Smooth muscle cell (in vitro differentiated cells): ENCODE measurements around the gene CEP128. TPM values are rescaled to one million over a fixed set of nuclear protein-coding genes. Genes with fewer than 3 reads are reported as not detected.

Source experiments
- DNase-seq: peaks from one replicate; lab custom pipeline; 2025; ENCODE audit not compliant: unreplicated experiment; lab: John Stamatoyannopoulos, UW
- H2AFZ ChIP-seq: fragments of 200-600 bp; sonication (generic); 2 replicates; pipeline ENCODE4 v1.6.0; 2016; ENCODE audit warnings: antibody characterized with exemption, low read depth, mild to moderate bottlenecking
- H3F3A ChIP-seq: fragments of 200-600 bp; sonication (generic); 2 replicates; pipeline ENCODE4 v1.6.0; 2017; ENCODE audit warnings: antibody characterized with exemption, low read depth
- H3K27ac ChIP-seq: fragments of 200-600 bp; sonication (generic); 2 replicates; pipeline ENCODE4 v1.5.1; 2016; ENCODE audit warnings: low read depth, mild to moderate bottlenecking
- H3K27me3 ChIP-seq: fragments of 200-600 bp; sonication (generic); 2 replicates; pipeline ENCODE4 v1.6.1; 2016; ENCODE audit warnings: low read depth, mild to moderate bottlenecking
- H3K36me3 ChIP-seq: fragments of 200-600 bp; sonication (generic); 2 replicates; pipeline ENCODE4 v1.5.1; 2016; ENCODE audit warnings: low read depth
- H3K4me1 ChIP-seq: fragments of 200-600 bp; sonication (generic); 2 replicates; pipeline ENCODE4 v1.5.1; 2016; ENCODE audit warnings: low read depth
- H3K4me2 ChIP-seq: fragments of 200-600 bp; sonication (generic); 2 replicates; pipeline ENCODE4 v1.6.0; 2016; ENCODE audit warnings: mild to moderate bottlenecking
- H3K4me3 ChIP-seq: fragments of 200-600 bp; sonication (generic); 2 replicates; pipeline ENCODE4 v1.5.1; 2016; ENCODE audit warnings: mild to moderate bottlenecking
- H3K79me2 ChIP-seq: fragments of 200-600 bp; sonication (generic); 2 replicates; pipeline ENCODE4 v1.6.0; 2016; ENCODE audit warnings: low read depth, mild to moderate bottlenecking
- H3K9ac ChIP-seq: fragments of 200-600 bp; sonication (generic); 2 replicates; pipeline ENCODE4 v1.6.0; 2016; ENCODE audit warnings: low read depth
- H3K9me3 ChIP-seq: fragments of 200-600 bp; sonication (generic); replicated peaks from 2 replicates; pipeline ENCODE4 v1.5.1; 2016; ENCODE audit warnings: low read depth
- H4K20me1 ChIP-seq: fragments of 200-600 bp; sonication (generic); 2 replicates; pipeline ENCODE4 v1.6.0; 2016; ENCODE audit warnings: low read depth
- WGBS: methylation state at CpG from one replicate; pipeline ENCODE4 v1.1.7; 2016; ENCODE audit warnings: low lambda C conversion rate; 5-methylcytosine and 5-hydroxymethylcytosine counted together
- polyA plus RNA-seq: library from polyadenylated mRNA; unstranded; fragments of >200 nt; fragmentation: Nextera tagmentation; extraction: Ambion mirVana; gene quantifications from 2 replicates; pipeline ENCODE4 v1.2.1, GENCODE V29; 2016
- total RNA-seq: library from RNA; depleted of rRNA; stranded (reverse); fragments of >200 nt; gene quantifications from 2 replicates; pipeline ENCODE4 v1.2.3, GENCODE V29; 2014
- TF ChIP-seq, protein P1 (sequence below): fragments of 200-600 bp; sonication (generic); IDR thresholded peaks from 2 replicates; pipeline ENCODE4 v1.5.1; 2017; ENCODE audit warnings: borderline replicate concordance, mild to moderate bottlenecking, antibody characterized with exemption; ENCODE audit not compliant: insufficient read depth, poor library complexity, severe bottlenecking

The CEP128 gene
- total and polyA plus RNA-seq, 2 experiments from 2014 or later, result 2.7 to 4.4 TPM

DNA sequence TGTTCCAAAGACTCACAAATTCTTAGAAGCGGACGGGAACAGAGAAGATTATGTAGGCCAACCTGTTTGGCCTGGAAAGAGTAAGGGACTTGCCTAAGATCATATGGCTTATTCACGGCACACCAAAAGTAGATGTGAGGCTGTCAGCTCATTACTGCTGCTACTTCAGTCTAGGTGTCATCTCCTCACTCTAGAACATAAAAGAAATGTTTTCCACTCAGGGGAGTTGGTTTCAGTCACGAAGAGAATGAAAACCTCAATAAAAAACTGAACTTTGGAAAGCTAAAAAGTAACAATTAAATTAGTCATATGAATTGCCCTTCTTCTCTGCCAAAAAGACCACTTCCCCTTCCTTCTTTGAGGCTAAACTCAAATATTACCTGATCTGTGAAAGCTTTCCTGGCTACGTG is 658 bp upstream of the CEP128 start:
- Histone ChIP-seq H4K20me1 (no peaks in the 10 kb centered on the region), H3F3A (no peaks in the 10 kb centered on the region), H3K9ac (peak overlapping the region; percentile 49), H3K27ac (peak overlapping the region; percentile 33), H3K9me3 (no peaks in the 10 kb centered on the region), H3K27me3 (no peaks in the 10 kb centered on the region), H2AFZ (peak overlapping the region; percentile 98), H3K79me2 (peaks cover 6% of the 10 kb centered on the region), H3K36me3 (no peaks in the 10 kb centered on the region), H3K4me1 (peaks cover 4% of the 10 kb centered on the region), H3K4me2 (peak overlapping the region; percentile 84), H3K4me3 (peak overlapping the region; percentile 72)
- TF ChIP-seq, protein P1, sequence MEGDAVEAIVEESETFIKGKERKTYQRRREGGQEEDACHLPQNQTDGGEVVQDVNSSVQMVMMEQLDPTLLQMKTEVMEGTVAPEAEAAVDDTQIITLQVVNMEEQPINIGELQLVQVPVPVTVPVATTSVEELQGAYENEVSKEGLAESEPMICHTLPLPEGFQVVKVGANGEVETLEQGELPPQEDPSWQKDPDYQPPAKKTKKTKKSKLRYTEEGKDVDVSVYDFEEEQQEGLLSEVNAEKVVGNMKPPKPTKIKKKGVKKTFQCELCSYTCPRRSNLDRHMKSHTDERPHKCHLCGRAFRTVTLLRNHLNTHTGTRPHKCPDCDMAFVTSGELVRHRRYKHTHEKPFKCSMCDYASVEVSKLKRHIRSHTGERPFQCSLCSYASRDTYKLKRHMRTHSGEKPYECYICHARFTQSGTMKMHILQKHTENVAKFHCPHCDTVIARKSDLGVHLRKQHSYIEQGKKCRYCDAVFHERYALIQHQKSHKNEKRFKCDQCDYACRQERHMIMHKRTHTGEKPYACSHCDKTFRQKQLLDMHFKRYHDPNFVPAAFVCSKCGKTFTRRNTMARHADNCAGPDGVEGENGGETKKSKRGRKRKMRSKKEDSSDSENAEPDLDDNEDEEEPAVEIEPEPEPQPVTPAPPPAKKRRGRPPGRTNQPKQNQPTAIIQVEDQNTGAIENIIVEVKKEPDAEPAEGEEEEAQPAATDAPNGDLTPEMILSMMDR, result no peak
- DNase-seq, result no peak
- WGBS, result 32% methylated on average over 5 of the region's 5 CpGs

DNA sequence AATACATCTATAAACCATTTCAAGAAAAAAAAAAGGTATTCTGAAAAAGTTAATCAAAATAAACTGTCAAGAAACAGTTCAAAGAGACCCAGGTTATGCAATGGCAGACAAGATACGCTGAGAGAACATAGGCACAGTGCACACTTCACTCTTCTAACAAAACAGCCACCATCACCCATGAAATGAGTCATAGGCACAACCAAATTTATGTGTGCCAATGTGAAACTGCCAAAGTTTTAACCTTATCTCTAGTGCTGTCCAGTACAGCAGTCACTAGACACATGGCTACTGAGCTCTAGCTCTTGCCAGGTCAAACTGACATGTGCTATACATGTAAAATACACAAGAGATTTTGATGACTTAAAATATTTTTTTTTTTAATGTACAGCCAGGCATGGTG is 1.4 kb downstream of the CEP128 start:
- Histone ChIP-seq H3K4me3 (no peak overlapping the region), H2AFZ (no peak overlapping the region), H3K27me3 (no peaks in the 10 kb centered on the region), H3K4me2 (no peak overlapping the region), H3K36me3 (no peaks in the 10 kb centered on the region), H3K27ac (no peak overlapping the region), H4K20me1 (no peaks in the 10 kb centered on the region), H3K9ac (no peak overlapping the region), H3K9me3 (no peaks in the 10 kb centered on the region), H3F3A (no peaks in the 10 kb centered on the region), H3K79me2 (peaks cover 6% of the 10 kb centered on the region), H3K4me1 (peaks cover 4% of the 10 kb centered on the region)
- no peak for DNase-seq
- TF ChIP-seq, protein P1, result no peak
- 95% methylated on average over 1 of the region's 1 CpG for WGBS

DNA sequence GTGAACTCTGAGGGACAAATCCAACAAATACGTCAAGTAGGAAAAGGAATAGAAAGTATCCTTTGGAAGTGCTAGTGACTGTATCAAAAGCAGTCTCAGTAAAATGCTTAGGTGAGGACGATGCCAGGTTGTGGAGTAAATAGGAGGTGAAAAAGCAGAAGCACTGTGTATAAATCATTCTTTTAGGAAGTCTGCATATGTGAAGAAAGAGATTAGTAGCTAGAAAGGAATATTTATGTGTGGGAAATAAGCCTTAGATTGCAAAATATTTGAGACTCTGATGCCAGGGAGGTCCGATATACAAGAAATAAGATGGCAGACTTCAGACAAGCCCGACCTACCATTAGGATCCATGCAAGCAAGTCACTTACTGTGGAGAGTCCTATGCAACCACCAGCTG is 7.9 kb downstream of the CEP128 start:
- no peak overlapping the region for H3K27ac ChIP-seq
- H3K4me1 ChIP-seq, result no peaks in the 10 kb centered on the region
- H3K36me3 ChIP-seq, result no peaks in the 10 kb centered on the region
- TF ChIP-seq, protein P1, result no peak
- no peak overlapping the region for H2AFZ ChIP-seq
- H3K4me2 ChIP-seq, result no peak overlapping the region
- WGBS, result 92% methylated on average over 4 of the region's 4 CpGs
- no peaks in the 10 kb centered on the region for H3K27me3 ChIP-seq
- no peak for DNase-seq
- no peaks in the 10 kb centered on the region for H4K20me1 ChIP-seq
- no peaks in the 10 kb centered on the region for H3K79me2 ChIP-seq
- H3F3A ChIP-seq, result no peaks in the 10 kb centered on the region
- no peaks in the 10 kb centered on the region for H3K9me3 ChIP-seq
- H3K4me3 ChIP-seq, result no peak overlapping the region
- no peak overlapping the region for H3K9ac ChIP-seq

DNA sequence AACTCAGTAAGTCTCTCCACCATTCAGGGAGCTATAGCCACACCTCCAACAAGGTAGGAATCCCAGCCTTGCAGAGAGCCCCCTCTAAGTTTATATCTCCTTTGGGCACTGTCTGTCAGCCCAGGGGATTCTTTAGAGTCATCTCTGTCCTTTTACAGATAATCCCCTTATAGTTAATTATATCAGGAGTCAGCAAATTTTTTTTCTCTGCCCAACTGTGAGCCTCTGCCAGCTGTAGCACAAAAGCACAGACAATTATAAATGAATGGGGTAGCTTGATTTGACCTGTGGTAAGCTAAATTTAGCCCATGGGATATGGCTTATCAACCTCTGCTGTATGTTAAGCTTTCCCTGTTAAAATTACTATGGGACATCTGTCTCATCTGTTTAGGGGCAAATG is 8.3 kb downstream of the CEP128 start:
- no peaks in the 10 kb centered on the region for H3K27me3 ChIP-seq
- no peaks in the 10 kb centered on the region for H3K9me3 ChIP-seq
- no peaks in the 10 kb centered on the region for H3F3A ChIP-seq
- no peak for DNase-seq
- H3K4me1 ChIP-seq, result no peaks in the 10 kb centered on the region
- H4K20me1 ChIP-seq, result no peaks in the 10 kb centered on the region
- no peaks in the 10 kb centered on the region for H3K36me3 ChIP-seq
- TF ChIP-seq, protein P1, result no peak
- H2AFZ ChIP-seq, result no peak overlapping the region
- no peak overlapping the region for H3K4me3 ChIP-seq
- no peak overlapping the region for H3K4me2 ChIP-seq
- no peaks in the 10 kb centered on the region for H3K79me2 ChIP-seq
- no peak overlapping the region for H3K9ac ChIP-seq
- H3K27ac ChIP-seq, result no peak overlapping the region
